HCT116 (cell line): Measurements from ENCODE around the gene GOLGA5. TPM values are rescaled to one million over a fixed set of nuclear protein-coding genes. Genes with fewer than 3 reads are reported as not detected.
"Not testable (repeated sequence)": the region's sequence is repeated elsewhere in the genome, so short reads cannot be mapped to it uniquely, and the experiment has no call there.

Experiments used
- ATAC-seq: fragments of 200-7000 bp; cut with Tn5 transposase; 2 replicates; pipeline ENCODE4 v1.9.1; 2020; ENCODE audit warnings: mild to moderate bottlenecking, moderate library complexity
- BruUV-seq: library from RNA; stranded (reverse); fragments of 400-500 nt; replicated peaks from 2 replicates; lab custom pipeline; 2021; lab: Mats Ljungman, UMichigan
- CTCF ChIA-PET: fragments of 300-600 bp; sonication (Branson Sonifier 250); formaldehyde crosslinking; loops from one replicate; lab custom pipeline; 2021; ENCODE audit warnings: antibody characterized with exemption; lab: Charles Lee
- POLR2A ChIA-PET: fragments of 300-600, 350-600 bp; sonication (Branson Sonifier 250); formaldehyde crosslinking; loops from one replicate; lab custom pipeline; 2021; ENCODE audit warnings: antibody characterized with exemption; lab: Charles Lee
- RAD21 ChIA-PET, 2 experiments: fragments of 300-600 bp; sonication (Branson Sonifier 250); formaldehyde crosslinking; loops; one replicate each; lab custom pipeline; 2023; ENCODE audit warnings: low total read pairs in 2 of 2; ENCODE audit not compliant: uncharacterized antibody in 2 of 2, unreplicated experiment in 2 of 2, low non-redundant PET in 1 of 2; lab: Charles Lee
- DNase-seq: peaks from one replicate; pipeline ENCODE4 v3.0.0-alpha.2; 2010; ENCODE audit warnings: low read depth, low spot score
- H2AFZ ChIP-seq: fragments of 200-600 bp; shearing (Covaris generic), sonication (generic); 2 replicates; pipeline ENCODE4 v1.6.1; 2017; ENCODE audit warnings: low read depth, mixed run types, mixed read lengths, antibody characterized with exemption, low read length; ENCODE audit not compliant: poor library complexity, severe bottlenecking
- H3K27ac ChIP-seq: 2 replicates; pipeline ENCODE4 v1.5.1; 2012; ENCODE audit warnings: low read depth, low read length
- H3K27me3 ChIP-seq: fragments of 200-600 bp; sonication (generic); 2 replicates; pipeline ENCODE4 v1.6.1; 2016; ENCODE audit warnings: mixed run types, low read length, mixed read lengths; ENCODE audit not compliant: insufficient read depth
- H3K36me3 ChIP-seq, 2 experiments: fragments of 200-500 bp in 1 of 2; fragments of 200-600 bp in 1 of 2; sonication (Bioruptor generic) in 1 of 2; sonication (generic) in 1 of 2; 2 replicates each; pipeline versions ENCODE4 v1.5.1 to v1.6.1; 2014 to 2016; ENCODE audit warnings: low read length in 2 of 2, inconsistent platforms in 1 of 2, mixed read lengths in 1 of 2, mixed run types in 1 of 2; ENCODE audit not compliant: insufficient read depth in 2 of 2, control insufficient read depth in 1 of 2
- H3K4me1 ChIP-seq, 2 experiments: fragments of 200-600 bp in 1 of 2; sonication (generic) in 1 of 2; 2 replicates each; pipeline versions ENCODE4 v1.5.1 to v1.6.1; 2012 to 2017; ENCODE audit warnings: low read length in 2 of 2, inconsistent platforms in 1 of 2, mild to moderate bottlenecking in 1 of 2, mixed read lengths in 1 of 2, mixed run types in 1 of 2, moderate library complexity in 1 of 2; ENCODE audit not compliant: insufficient read depth in 2 of 2, control insufficient read depth in 1 of 2
- H3K4me2 ChIP-seq: fragments of 200-600 bp; sonication (generic); 2 replicates; pipeline ENCODE4 v1.6.1; 2017; ENCODE audit warnings: mixed run types, low read length, mixed read lengths
- H3K4me3 ChIP-seq, 2 experiments: fragments of 200-600 bp in 1 of 2; sonication (generic) in 1 of 2; replicated peaks in 1 of 2; 2 replicates each; pipeline ENCODE4 v1.5.1; 2011 to 2016; ENCODE audit warnings: low read length in 2 of 2, control low read depth in 1 of 2, low read depth in 1 of 2, mild to moderate bottlenecking in 1 of 2, mixed read lengths in 1 of 2, mixed run types in 1 of 2
- H3K79me2 ChIP-seq: fragments of 200-600 bp; sonication (generic); 2 replicates; pipeline ENCODE4 v1.6.1; 2017; ENCODE audit warnings: mild to moderate bottlenecking, mixed run types, low read length, moderate library complexity, mixed read lengths; ENCODE audit not compliant: insufficient read depth
- H3K9ac ChIP-seq: fragments of 200-600 bp; sonication (generic); 2 replicates; pipeline ENCODE4 v1.6.1; 2016; ENCODE audit warnings: low read length, mixed read lengths
- H3K9me2 ChIP-seq: fragments of 200-600 bp; sonication (generic), shearing (Covaris generic); 2 replicates; pipeline ENCODE4 v1.6.1; 2017; ENCODE audit warnings: mixed run types, mild to moderate bottlenecking, moderate library complexity; ENCODE audit not compliant: insufficient read depth
- H3K9me3 ChIP-seq, 2 experiments: fragments of 200-500 bp in 1 of 2; fragments of 200-600 bp in 1 of 2; sonication (Bioruptor generic) in 1 of 2; sonication (generic) in 1 of 2; 2 replicates each; pipeline ENCODE4 v1.6.1; 2014 to 2017; ENCODE audit warnings: low read length in 2 of 2, mixed read lengths in 2 of 2, inconsistent platforms in 1 of 2, low read depth in 1 of 2, mild to moderate bottlenecking in 1 of 2, mixed run types in 1 of 2, moderate library complexity in 1 of 2; ENCODE audit not compliant: control insufficient read depth in 1 of 2, insufficient read depth in 1 of 2
- H4K20me1 ChIP-seq: fragments of 200-600 bp; sonication (generic), shearing (Covaris generic); 2 replicates; pipeline ENCODE4 v1.6.1; 2017; ENCODE audit warnings: mixed run types, mild to moderate bottlenecking, moderate library complexity; ENCODE audit not compliant: insufficient read depth
- ATF3 ChIP-seq: IDR thresholded peaks from 2 replicates; pipeline ENCODE4 v1.6.1; 2012
- CBX3 ChIP-seq: IDR thresholded peaks from 2 replicates; pipeline ENCODE4 v1.6.1; 2012; ENCODE audit warnings: low read depth
- ELF1 ChIP-seq: IDR thresholded peaks from 2 replicates; pipeline ENCODE4 v1.6.1; 2012; ENCODE audit warnings: low read depth, borderline replicate concordance
- EZH2phosphoT487 ChIP-seq: fragments of 200-600 bp; IDR thresholded peaks from 2 replicates; pipeline ENCODE4 v1.6.1; 2018; ENCODE audit warnings: antibody characterized with exemption, borderline replicate concordance
- POLR2A ChIP-seq: IDR thresholded peaks from 2 replicates; pipeline ENCODE4 v1.7.0; 2011; ENCODE audit warnings: borderline replicate concordance; ENCODE audit not compliant: insufficient read depth, insufficient read length; ENCODE audit errors: extremely low read depth
- RAD21 ChIP-seq: IDR thresholded peaks from 2 replicates; pipeline ENCODE4 v1.6.1; 2012; ENCODE audit warnings: low read depth, mild to moderate bottlenecking
- REST ChIP-seq: IDR thresholded peaks from 2 replicates; pipeline ENCODE4 v1.6.1; 2012; ENCODE audit warnings: low read depth
- SRF ChIP-seq: IDR thresholded peaks from 2 replicates; pipeline ENCODE4 v1.6.1; 2012; ENCODE audit warnings: low read depth
- ZFX ChIP-seq: fragments of 450-650 bp; IDR thresholded peaks from 2 replicates; pipeline ENCODE4 v1.6.1; 2017
- intact Hi-C: fragments of 100-400 bp; cut with micrococcal nuclease; formaldehyde crosslinking; loops from 2 replicates; pipeline ENCODE4 v1.10.0; 2022
- total RNA-seq: library from RNA; stranded (reverse); gene quantifications from one replicate; pipeline ENCODE4 v1.2.1, GENCODE V29; 2021; ENCODE audit not compliant: unreplicated experiment

Gene GOLGA5
- total RNA-seq, 1 experiment from 2014 or later, result 24.4 TPM

- Histone ChIP-seq H4K20me1 (no peaks in the 10 kb centered on the region), H3K9me3 (no peaks in the 10 kb centered on the region), H3K27ac (no peak overlapping the region), H2AFZ (no peak overlapping the region), H3K36me3 (no peaks in the 10 kb centered on the region), H3K4me1 (no peaks in the 10 kb centered on the region), H3K9me2 (no peaks in the 10 kb centered on the region), H3K4me2 (no peak overlapping the region), H3K27me3 (no peaks in the 10 kb centered on the region), H3K9ac (no peak overlapping the region), H3K79me2 (no peaks in the 10 kb centered on the region), H3K4me3 (no peak overlapping the region)
- RAD21 ChIA-PET, result no interaction called here
- POLR2A ChIA-PET, result no interaction called here
- no TSS peak for BruUV-seq
- DNase-seq (no peak), ATAC-seq (no peak)
- CTCF ChIA-PET, result no interaction called here
- intact Hi-C loops, result no loop called here
- TF ChIP-seq POLR2A, result no peak
- no peak for TF ChIP-seq REST
- TF ChIP-seq RAD21, result no peak
- no peak for TF ChIP-seq ELF1
- TF ChIP-seq EZH2phosphoT487, result no peak
- no peak for TF ChIP-seq ATF3
- TF ChIP-seq CBX3, result no peak
- no peak for TF ChIP-seq SRF
- no peak for TF ChIP-seq ZFX
These were observed 19.5 kb upstream of the GOLGA5 start for GRCh38 chr14:92774572-92774971.

GRCh38 chr14:92775292-92775691, 18.8 kb upstream of the GOLGA5 start:
- H3K27me3 ChIP-seq, H4K20me1 ChIP-seq, RAD21 ChIA-PET, H3K4me3 ChIP-seq, H2AFZ ChIP-seq, DNase-seq, H3K27ac ChIP-seq, H3K9me3 ChIP-seq, H3K9ac ChIP-seq, ATAC-seq, intact Hi-C loops, POLR2A ChIA-PET, H3K79me2 ChIP-seq, H3K9me2 ChIP-seq, H3K4me1 ChIP-seq, BruUV-seq, H3K4me2 ChIP-seq, CTCF ChIA-PET, H3K36me3 ChIP-seq: not testable (repeated sequence)
